Stimulated activated CD8-positive, alpha-beta memory T cell treated with anti-CD3 and anti-CD28 coated beads, Interleukin-12 subunit alpha, Interleukin-12 subunit beta, amount 100 ng/mL, for 1 hour (primary cell): ENCODE data around the gene SALL3.
"Not testable (repeated sequence)": the region's sequence is repeated elsewhere in the genome, so short reads cannot be mapped to it uniquely, and the experiment has no call there.

Experiments
- DNase-seq: peaks from one replicate; pipeline ENCODE4 v3.0.0-alpha.2; 2020; ENCODE audit warnings: low read depth

Gene SALL3

DNA sequence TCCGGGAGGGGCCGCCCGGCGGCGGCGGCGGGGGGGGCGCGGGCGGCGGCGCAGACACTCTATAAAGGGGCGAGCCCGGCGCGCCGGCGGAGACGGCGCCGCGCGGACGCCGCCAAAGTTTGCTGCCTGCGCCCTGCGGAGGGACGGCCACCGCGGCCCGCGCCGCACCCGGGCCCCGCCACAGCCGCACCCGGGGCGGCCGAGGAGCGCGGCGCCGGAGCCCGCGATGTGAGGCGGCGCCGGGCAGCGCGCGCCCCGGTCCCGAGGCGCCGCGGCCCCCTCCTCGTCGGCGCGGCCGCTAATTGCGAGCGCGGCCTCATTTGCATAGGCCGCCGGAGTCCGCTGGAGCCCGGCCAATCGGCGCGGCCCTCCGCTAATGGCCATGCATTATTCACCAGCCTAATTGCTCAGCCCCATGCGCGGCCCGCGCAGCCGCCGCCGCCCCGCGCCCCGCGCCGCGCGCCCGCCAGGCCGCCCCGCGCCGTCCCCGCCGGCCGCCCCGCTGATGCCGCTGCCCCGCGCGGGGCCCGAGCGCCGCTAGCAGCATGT is at the start of gene SALL3:
Gene SALL3, plus strand, starts transcription at position 89 of the 549 bp plus-strand sequence. Its CDS starts 457 bp downstream, at position 546.
- no peak for DNase-seq

DNA sequence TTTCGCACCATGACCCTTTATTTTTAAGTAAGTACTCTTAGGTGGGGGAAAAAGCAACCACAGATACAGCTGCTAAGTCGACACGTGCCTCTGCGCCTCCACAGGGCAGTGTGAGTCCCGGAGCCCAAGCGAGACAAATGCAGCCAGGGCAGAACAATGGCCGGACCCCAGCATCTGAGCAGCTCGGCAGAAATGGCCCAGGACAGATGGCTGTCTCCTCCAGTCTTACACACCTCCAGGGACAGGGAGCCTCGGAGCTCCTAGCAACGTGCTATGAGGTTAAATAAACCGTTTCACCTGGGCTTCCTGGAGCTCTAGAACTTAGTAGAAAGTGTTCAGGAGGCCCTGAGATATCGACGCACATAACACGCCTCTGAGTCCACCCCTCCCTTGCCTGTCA is 47.3 kb upstream of the SALL3 start:
- DNase-seq = no peak

DNA sequence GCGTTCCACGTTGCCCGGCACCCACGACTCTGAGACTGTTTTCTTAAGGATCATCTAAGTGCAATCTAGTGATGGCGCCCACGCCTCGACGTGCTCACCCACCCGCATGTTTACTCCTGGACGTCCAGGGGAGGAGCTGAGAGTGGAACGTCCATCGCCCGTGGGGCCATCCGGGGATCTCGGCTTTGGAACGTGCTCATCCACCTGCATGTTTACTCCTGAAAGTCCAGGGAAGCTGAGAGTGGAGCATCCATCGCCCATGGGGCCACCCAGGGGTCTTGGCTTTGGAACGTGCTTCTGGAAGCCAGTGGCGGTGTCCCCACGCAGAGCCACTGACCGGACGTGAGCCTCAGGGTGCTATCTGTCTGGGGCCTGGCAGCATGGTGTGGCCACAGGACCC is 45.6 kb upstream of the SALL3 start:
- no peak for DNase-seq

- DNase-seq = no peak
These were observed 44.9 kb upstream of the SALL3 start for GRCh38 chr18:78934551-78935225.

GRCh38 chr18:78935406-78935805 is 44.2 kb upstream of the SALL3 start:
- no peak for DNase-seq

GRCh38 chr18:78936251-78937005 is 43.2 kb upstream of the SALL3 start:
- DNase-seq = no peak

DNA sequence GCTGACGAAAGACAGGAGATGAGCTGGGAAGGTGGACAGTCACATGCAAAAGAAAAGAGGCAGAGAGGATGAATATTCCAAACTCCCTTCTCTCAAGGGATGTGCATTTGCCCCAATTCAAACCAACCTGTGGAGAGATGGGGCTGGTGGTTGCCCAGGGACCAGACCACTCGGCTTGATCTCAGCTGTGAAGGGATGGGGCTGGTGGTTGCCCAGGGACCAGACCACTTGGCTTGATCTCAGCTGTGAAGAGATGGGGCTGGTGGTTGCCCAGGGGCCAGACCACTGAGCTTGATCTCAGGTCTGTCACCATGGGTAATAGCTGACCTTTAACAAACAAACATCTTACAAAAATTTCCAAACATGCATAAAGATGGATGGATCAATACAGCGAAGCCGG is 42.5 kb upstream of the SALL3 start:
- no peak for DNase-seq

- no peak for DNase-seq
These were observed 40.5 kb upstream of the SALL3 start for GRCh38 chr18:78939105-78939504.

- DNase-seq = no peak
These were observed 39.7 kb upstream of the SALL3 start for GRCh38 chr18:78939734-78940494.

DNA sequence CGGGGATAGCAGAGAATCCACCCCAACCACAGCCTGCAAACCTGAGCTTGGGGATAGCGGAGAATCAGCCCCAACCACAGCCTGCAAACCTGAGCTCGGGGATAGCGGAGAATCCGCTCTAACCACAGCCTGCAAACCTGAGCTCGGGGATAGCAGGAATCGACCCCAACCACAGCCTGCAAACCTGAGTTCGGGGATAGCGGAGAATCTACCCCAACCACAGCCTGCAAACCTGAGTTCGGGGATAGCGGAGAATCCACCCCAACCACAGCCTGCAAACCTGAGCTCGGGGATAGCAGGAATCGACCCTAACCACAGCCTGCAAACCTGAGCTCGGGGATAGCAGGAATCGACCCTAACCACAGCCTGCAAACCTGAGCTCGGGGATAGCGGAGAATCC is 37.4 kb upstream of the SALL3 start:
- not testable (repeated sequence) for DNase-seq

DNA sequence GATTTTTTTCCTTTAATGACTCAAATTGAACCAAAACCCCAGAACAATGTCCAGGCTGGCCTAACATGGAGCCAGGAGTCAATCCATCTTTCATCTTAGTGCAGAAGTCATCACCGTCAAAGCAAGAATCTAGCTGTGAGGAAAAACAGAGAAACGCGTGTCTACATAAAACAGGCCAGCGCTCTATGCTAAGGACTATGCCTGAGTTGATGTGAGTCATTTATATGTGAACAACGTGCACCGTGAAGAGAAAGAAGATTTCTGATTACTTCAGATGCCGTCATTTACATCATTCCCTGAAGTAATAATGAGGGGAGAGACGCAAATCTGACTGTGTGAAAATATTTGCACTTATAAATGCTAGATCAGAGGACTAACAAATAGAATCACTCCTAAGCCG is 34.0 kb upstream of the SALL3 start:
- DNase-seq = no peak

- no peak for DNase-seq
These were observed 32.3 kb upstream of the SALL3 start for GRCh38 chr18:78947291-78947690.

DNA sequence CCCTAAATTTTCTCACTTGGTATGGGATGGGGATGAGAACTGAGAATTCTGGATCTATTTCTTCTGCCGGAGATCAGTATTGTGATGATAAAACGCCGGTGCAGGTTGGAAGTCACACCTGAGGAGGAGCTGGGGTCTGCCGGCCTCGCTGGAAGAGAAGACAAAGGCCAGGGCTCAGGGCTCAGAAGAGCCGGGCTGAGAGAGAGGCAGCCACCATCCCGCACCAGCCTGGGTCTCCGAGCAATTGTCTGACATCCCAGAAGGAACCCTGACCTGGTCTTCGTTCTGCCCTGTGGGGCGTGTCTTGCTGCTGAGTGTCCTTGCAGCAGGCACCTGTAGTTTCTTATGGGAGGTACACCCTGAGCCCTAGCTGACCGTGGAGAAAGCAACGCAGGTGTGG is 31.4 kb upstream of the SALL3 start:
- DNase-seq = no peak

- DNase-seq = no peak
These were observed 30.9 kb upstream of the SALL3 start for GRCh38 chr18:78948707-78949106.

DNA sequence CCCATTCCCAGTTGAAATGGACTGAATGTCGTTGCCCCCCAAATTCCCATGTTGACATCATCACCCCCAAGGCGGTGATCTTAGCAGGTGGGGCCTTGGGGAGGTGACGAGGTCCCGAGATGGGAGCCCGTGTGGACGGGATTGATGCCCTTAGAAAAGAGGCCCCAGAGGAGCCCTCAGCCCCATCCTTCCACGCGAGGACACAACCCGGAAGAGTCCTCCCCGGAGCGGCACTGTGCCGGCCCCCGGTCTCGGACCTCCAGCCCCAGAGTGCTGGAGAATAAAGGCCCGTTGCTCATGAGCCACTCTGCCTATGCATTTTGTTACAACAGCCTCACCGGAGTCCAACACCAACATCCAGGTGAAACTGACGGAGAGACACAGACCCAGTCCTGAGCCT is 30.4 kb upstream of the SALL3 start:
- DNase-seq = no peak

GRCh38 chr18:78950386-78950785 is 29.2 kb upstream of the SALL3 start:
- no peak for DNase-seq

DNA sequence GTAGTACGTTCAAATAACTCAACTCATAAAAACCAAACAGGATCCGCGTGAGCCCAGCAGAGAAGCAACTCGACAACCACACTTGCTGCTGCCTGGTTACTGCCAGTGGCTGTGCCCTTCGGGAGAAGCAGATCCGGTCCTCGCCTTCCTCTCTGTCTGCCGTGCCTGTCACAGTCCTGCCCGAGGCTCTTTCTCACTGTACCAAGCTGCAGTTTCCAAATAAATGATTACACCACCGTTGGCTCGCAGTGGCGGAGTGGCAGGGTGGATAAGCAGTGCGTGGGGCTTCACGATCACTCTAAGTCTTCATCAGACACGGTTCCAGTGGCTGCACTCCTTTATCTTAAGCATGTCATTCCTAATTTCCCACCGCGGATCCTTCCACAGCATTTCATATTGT is 26.1 kb upstream of the SALL3 start:
- DNase-seq = no peak

- no peak for DNase-seq
These were observed 24.6 kb upstream of the SALL3 start for GRCh38 chr18:78955051-78955450.

GRCh38 chr18:78957140-78957539 is 22.5 kb upstream of the SALL3 start:
- DNase-seq = no peak

GRCh38 chr18:78960709-78961108 is 18.9 kb upstream of the SALL3 start:
- no peak for DNase-seq

DNA sequence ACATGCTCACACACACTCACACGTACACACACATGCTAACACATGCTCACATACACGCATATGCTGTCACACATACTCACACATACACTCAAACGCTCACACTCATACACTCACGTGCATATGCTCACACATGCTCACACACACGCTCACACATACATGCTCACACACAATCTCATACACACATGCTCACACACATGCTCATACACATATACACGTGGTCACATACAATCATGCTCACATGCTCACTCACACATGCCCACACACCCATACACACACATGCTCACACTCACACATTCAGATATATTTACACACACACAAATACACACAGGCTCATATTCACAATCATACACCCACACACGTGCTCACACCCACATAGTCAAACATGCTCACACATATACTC is 17.5 kb upstream of the SALL3 start:
- DNase-seq = no peak

GRCh38 chr18:78964727-78965126 is 14.9 kb upstream of the SALL3 start:
- DNase-seq = not testable (repeated sequence)

DNA sequence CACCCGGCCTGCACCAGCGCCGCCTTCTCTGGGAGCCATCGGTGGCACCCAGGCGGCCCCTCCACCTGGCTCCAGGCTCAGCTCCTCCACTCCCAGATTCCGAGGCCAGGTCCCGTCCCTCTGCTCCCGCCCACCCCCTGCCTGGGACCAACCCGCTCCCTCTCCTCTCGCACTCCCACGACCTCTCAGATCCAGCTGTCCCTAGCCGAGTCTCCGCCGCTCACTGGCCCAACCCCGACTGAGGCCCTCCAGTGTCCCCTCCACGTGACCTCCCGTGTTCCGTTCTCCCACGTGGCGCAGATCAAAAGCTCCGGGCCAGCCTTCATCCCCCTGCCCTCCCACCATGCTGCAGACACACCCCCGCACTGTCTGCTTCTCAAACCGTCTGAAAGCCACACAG is 14.4 kb upstream of the SALL3 start:
- no peak for DNase-seq
